Neural progenitor cell (in vitro differentiated cells): ENCODE measurements around the gene GABRR1.

ENCODE experiments used
- CTCF ChIP-seq: fragments of 200-600 bp; sonication (generic); IDR thresholded peaks from 2 replicates; pipeline ENCODE4 v1.5.1; 2017; ENCODE audit warnings: antibody characterized with exemption, mild to moderate bottlenecking
- EZH2 ChIP-seq: fragments of 200-600 bp; sonication (generic); IDR thresholded peaks from 2 replicates; pipeline ENCODE4 v1.6.1; 2017; ENCODE audit warnings: antibody characterized with exemption, mild to moderate bottlenecking, moderate library complexity

- TF ChIP-seq EZH2, result no peak
- no peak for TF ChIP-seq CTCF
Measured at GRCh38 chr6:89250239-89250638, 33.1 kb upstream of the GABRR1 start.
